ENCODE data around the gene NADSYN1.
"Not testable (repeated sequence)": the region's sequence is repeated elsewhere in the genome, so short reads cannot be mapped to it uniquely, and the experiment has no call there.

Gene NADSYN1

DNA sequence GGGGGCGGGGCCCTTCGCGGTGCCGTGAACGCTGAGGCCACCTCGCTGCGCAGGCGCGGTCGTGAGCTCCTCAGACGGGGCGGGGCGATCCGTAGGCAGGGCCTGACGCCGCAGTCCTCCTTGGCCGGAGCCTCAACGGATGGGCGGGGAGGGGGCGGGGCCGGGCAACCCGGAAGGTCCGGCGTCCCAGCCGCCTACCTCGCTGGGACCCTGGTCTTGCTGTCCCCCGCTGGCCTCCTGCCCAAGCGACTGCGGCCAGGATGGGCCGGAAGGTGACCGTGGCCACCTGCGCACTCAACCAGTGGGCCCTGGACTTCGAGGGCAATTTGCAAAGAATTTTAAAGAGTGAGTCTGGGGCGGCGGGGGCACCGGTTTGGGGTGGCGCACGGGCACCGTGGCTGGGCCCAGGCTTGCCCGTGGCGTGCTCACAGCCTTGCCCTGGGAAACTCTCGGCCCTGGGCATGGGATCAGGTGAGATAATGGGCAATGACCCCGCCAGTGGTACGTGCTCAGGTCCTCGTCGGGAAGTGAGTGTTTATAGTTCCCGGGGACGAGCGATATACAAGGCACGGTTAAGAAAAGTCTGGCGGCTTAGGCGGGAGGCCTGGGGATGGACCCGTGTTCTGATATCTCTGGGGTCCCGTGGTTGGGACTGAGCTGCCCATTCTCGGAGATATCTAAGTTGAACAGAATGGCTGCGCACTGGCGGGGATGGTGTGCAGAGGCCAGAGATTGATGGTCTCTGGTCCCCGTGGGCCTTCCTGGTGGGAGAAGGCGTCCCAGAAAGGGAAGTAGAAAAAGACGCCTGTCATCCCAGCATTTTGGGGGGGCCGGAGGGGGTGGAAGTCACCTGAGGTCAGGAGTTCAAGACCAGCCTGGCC, at the start of gene NADSYN1:
NADSYN1 (plus strand) TSS at position 167 of the 881 bp plus-strand sequence; CDS start at position 261, 94 bp downstream.
- peak; percentile 34 for DNase-seq

DNA sequence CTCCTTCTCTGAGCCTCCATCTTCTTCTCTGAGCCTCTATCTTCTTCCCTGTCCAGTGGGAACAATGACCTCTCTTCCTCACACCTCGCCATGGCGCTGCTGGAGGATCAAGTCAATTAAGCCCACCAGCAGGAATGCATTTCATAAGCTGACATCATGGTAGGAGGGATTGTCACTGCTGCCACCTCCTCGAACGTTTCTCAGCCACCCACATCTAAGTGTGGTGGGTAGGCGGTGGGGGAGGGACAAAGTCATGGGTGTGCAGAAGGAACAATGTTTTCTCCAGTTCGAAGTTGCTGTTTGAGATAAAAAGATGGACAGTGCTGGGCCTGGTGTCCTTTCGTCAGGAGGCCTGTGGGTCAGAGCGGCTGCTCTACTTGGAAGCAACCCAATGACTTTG, 48.8 kb upstream of the NADSYN1 start:
- no peak for DNase-seq

DNA sequence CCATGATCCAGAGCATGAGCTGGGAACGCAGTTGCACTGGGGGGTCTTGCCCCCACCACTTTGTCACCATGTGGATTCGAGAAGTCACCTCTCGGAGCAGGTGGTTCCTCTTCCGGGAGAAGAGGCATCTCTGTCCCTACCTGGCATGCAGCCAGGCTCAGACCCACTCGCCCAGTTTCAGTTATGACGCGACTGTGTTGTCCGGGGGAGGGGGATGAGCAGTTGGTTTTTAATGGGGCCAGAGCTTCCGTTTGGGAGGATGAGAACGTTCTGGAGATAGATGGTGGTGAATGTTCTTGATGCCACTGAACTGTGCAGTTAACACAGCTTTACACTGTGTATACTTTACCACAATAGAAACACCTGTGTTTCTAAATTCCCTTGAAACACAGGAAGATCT, 46.3 kb upstream of the NADSYN1 start:
- DNase-seq: no peak

GRCh38 chr11:71407356-71407755, 45.6 kb upstream of the NADSYN1 start:
- no peak for DNase-seq

- no peak for DNase-seq
Observed at GRCh38 chr11:71408826-71409225, 44.2 kb upstream of the NADSYN1 start.

- no peak for DNase-seq
Observed at GRCh38 chr11:71410363-71410966, 42.5 kb upstream of the NADSYN1 start.

DNA sequence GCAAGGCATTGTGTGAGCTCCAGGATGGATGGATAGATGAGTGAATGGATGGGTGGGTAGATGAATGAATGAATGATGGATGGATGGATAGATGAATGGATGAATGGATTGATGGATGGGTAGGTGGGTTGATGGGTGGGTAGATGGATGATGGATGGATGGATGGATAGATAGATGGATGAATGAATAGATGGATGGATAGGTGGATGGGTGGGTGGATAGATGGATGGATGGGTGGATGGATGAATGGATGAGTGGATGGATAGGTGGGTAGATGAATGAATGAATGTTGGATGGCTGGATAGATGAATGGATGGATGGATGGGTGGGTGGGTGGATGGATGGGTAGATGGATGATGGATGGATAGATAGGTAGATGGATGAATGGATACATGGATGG, 38.4 kb upstream of the NADSYN1 start:
- DNase-seq: no peak

- no peak for DNase-seq
Observed at GRCh38 chr11:71418643-71419042, 34.4 kb upstream of the NADSYN1 start.

DNA sequence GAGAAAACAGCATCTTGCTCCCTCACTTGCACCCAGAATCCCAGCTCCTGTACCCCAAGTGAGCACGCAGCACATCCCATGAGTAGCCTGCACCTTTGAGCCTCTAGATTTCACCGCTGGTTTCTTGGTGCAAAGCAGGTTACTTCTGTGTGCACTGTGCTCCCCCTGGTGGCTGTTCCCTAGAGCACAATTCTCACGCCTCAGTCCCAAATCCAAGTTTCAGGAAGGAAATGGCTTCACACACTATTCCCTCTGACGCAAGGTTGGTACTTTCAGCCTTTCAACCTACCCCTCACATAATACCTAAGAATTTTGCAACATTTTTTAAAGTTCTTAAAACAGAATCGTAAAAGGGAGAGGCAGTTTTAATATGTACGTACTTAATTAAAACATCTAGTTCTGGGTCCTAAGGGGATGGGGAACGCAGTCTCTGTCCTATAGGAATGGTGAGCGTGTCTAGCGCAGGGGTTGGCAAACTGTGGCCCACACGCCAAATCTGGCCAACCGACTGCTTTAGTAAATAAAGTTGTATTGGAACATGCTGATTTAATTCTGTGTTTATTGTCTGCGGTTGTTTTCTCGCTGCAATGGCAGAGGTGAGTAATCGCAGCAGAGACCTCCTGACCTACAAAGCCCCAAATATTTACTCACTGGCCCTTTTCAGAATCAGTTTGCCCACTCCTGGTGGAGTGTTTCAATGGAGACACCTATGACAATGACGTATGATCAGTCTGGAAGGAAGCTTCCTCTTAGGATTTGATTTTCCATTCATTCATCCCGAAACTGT, 32.4 kb upstream of the NADSYN1 start:
- DNase-seq: no peak

- no peak for DNase-seq
Observed at GRCh38 chr11:71421392-71421950, 31.5 kb upstream of the NADSYN1 start.

DNA sequence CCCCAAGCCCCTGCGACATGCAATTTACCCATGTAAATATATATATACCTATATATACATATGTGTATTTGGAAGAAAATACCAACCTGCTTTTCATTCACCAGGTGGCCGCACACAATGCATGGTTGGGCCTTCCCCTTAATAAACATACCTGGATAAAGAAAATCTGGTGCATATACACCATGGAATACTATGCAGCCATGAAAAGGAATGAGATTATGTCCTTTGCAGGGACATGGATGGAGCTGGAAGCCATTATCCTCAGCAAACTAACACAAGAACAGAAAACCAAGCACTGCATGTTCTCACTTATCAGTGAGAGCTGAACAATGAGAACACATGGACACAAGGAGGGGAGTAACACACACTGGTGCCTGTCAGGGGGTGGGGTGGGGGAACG, 30.7 kb upstream of the NADSYN1 start:
- not testable (repeated sequence) for DNase-seq

DNA sequence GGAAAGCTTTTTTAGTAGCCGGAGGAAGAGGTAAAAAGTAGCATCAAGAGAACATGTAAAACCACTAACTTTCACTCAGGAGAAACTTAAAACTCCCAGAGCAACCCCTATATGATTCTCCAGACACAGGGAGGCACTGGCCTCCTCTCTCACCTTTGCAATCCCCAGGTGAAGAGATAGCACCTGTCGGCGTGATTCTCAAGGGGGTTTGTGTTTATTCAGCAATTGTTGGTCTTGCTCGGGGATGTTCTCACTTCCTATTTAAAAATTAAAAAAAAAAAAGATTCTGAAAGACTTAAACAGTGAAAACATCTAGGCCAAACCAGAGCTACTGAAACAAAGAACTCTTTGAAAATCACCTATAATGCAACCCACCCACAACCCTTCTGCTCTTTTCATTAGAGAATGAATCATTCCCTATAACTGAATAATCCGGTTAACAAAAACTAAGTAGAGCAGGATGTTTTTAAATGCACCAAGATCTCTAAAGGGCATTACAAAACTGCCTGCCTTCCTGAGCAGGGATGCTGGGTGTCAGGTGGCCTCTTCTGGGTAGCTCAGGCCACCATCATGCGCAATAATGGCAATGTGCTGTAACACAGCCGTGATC, 29.7 kb upstream of the NADSYN1 start:
- DNase-seq: no peak

GRCh38 chr11:71425409-71425808, 27.6 kb upstream of the NADSYN1 start:
- DNase-seq: no peak

GRCh38 chr11:71425860-71426259, 27.1 kb upstream of the NADSYN1 start:
- no peak for DNase-seq

- DNase-seq: no peak
Observed at GRCh38 chr11:71426413-71426812, 26.6 kb upstream of the NADSYN1 start.

GRCh38 chr11:71428861-71429435, 24.1 kb upstream of the NADSYN1 start:
- DNase-seq: no peak

- DNase-seq: no peak
Observed at GRCh38 chr11:71429701-71430100, 23.3 kb upstream of the NADSYN1 start.

DNA sequence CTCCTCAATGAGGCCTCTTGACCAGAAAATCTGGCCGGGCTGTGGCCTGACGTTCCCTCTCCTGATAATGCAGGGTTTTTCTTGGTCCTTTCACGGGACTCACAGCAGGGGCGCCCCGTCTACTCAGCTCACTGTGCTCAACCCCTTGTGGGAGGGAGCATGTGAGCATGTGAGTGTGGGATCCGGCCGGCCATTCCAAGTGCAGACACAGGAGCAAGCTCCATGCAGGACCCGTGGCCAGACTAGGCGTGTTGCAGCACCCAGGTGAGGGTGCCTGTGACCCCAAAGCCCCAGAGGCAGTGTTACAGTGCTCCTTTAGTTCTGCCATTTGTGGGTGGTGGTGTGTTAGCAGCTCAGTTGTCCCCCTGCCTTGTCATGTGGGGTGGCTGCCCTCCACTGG, 22.8 kb upstream of the NADSYN1 start:
- DNase-seq: no peak

DNA sequence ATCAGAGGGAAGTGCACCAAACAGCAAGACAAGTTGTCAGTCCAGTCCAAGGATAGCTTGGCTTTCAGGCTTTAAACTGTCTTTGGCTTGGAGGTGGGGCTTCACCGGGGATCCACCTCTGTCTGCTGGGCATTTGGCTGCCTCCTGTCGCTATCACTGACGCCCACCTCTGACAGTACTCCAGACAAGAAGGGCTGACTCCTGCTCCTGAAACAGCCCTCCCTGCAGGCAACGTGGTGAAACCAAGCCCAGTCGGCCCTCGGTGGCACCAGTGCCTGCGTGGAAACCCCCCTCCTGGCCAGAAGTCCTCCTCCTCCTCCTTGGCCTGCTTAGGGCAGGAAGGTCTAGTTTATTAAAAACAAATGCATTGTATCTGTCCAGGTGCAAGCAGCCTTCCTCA, 21.7 kb upstream of the NADSYN1 start:
- no peak for DNase-seq

GRCh38 chr11:71432761-71433647, 20.0 kb upstream of the NADSYN1 start:
- DNase-seq: no peak
